ACC112 (cell line): ENCODE data around the gene BST1.
"Not testable (repeated sequence)": the region's sequence is repeated elsewhere in the genome, so short reads cannot be mapped to it uniquely, and the experiment has no call there.

Experiments
- H2AFZ ChIP-seq: fragments of 200-600 bp; sonication (generic); one replicate; pipeline ENCODE4 v1.6.0; 2017; ENCODE audit warnings: antibody characterized with exemption, low read length; ENCODE audit not compliant: unreplicated experiment
- H3K27ac ChIP-seq: fragments of 200-600 bp; sonication (generic); 2 replicates; pipeline ENCODE4 v1.5.1; 2014; ENCODE audit warnings: low read depth, mild to moderate bottlenecking, antibody characterized with exemption, low read length, moderate library complexity
- H3K27me3 ChIP-seq: fragments of 200-600 bp; sonication (generic); 2 replicates; pipeline ENCODE4 v1.6.1; 2014; ENCODE audit warnings: mild to moderate bottlenecking, antibody characterized with exemption, low read length, moderate library complexity, mixed read lengths; ENCODE audit not compliant: insufficient read depth
- H3K36me3 ChIP-seq: fragments of 200-600 bp; sonication (generic); 2 replicates; pipeline ENCODE4 v1.6.1; 2016; ENCODE audit warnings: mild to moderate bottlenecking, antibody characterized with exemption, low read length, moderate library complexity, mixed read lengths; ENCODE audit not compliant: insufficient read depth
- H3K4me1 ChIP-seq: fragments of 200-600 bp; sonication (generic); one replicate; pipeline ENCODE4 v1.6.1; 2016; ENCODE audit warnings: low read length, mixed read lengths; ENCODE audit not compliant: insufficient read depth, unreplicated experiment, control insufficient read depth
- H3K4me3 ChIP-seq: fragments of 200-600 bp; sonication (generic); 2 replicates; pipeline ENCODE4 v1.5.1; 2014; ENCODE audit warnings: mild to moderate bottlenecking, low read depth, low read length
- H3K79me2 ChIP-seq: fragments of 200-600 bp; sonication (generic); one replicate; pipeline ENCODE4 v1.6.0; 2016; ENCODE audit warnings: low read length; ENCODE audit not compliant: control insufficient read depth, unreplicated experiment, insufficient read depth

The BST1 gene

GRCh38 chr4:15720851-15721250, 18.0 kb downstream of the BST1 start:
- H3K27ac ChIP-seq = no peak overlapping the region
- H3K79me2 ChIP-seq = no peaks in the 10 kb centered on the region
- no peaks in the 10 kb centered on the region for H3K36me3 ChIP-seq
- H3K4me1 ChIP-seq = peaks cover 26% of the 10 kb centered on the region
- no peak overlapping the region for H2AFZ ChIP-seq
- no peaks in the 10 kb centered on the region for H3K27me3 ChIP-seq
- no peak overlapping the region for H3K4me3 ChIP-seq

- H3K27ac ChIP-seq = no peak overlapping the region
- no peaks in the 10 kb centered on the region for H3K36me3 ChIP-seq
- no peaks in the 10 kb centered on the region for H3K79me2 ChIP-seq
- peaks cover 6% of the 10 kb centered on the region for H3K4me1 ChIP-seq
- H3K27me3 ChIP-seq = no peaks in the 10 kb centered on the region
- no peak overlapping the region for H2AFZ ChIP-seq
- no peak overlapping the region for H3K4me3 ChIP-seq
Observed at GRCh38 chr4:15725608-15726007, 22.7 kb downstream of the BST1 start.

- no peak overlapping the region for H3K27ac ChIP-seq
- H3K4me1 ChIP-seq = no peaks in the 10 kb centered on the region
- no peaks in the 10 kb centered on the region for H3K79me2 ChIP-seq
- H3K27me3 ChIP-seq = peaks cover 5% of the 10 kb centered on the region; the same call in 1 of the 2 replicates
- no peaks in the 10 kb centered on the region for H3K36me3 ChIP-seq
- no peak overlapping the region for H2AFZ ChIP-seq
- no peak overlapping the region for H3K4me3 ChIP-seq
Observed at GRCh38 chr4:15729910-15730533, 27.2 kb downstream of the BST1 start.

- not testable (repeated sequence) for H3K79me2 ChIP-seq, H3K4me1 ChIP-seq, H3K27ac ChIP-seq, H3K36me3 ChIP-seq, H2AFZ ChIP-seq, H3K4me3 ChIP-seq
- H3K27me3 ChIP-seq = peaks cover 15% of the 10 kb centered on the region; the same call in 1 of the 2 replicates
Observed at GRCh38 chr4:15733061-15733460, 30.2 kb downstream of the BST1 start.

- H3K36me3 ChIP-seq = no peaks in the 10 kb centered on the region
- H3K27me3 ChIP-seq = peaks cover 15% of the 10 kb centered on the region
- H3K79me2 ChIP-seq = no peaks in the 10 kb centered on the region
- H2AFZ ChIP-seq = no peak overlapping the region
- no peak overlapping the region for H3K27ac ChIP-seq
- H3K4me1 ChIP-seq = no peaks in the 10 kb centered on the region
- H3K4me3 ChIP-seq = no peak overlapping the region
Observed at GRCh38 chr4:15735536-15735935, 32.7 kb downstream of the BST1 start.

- Histone ChIP-seq H3K27me3 (peaks cover 15% of the 10 kb centered on the region), H2AFZ (no peak overlapping the region), H3K4me1 (no peaks in the 10 kb centered on the region), H3K4me3 (no peak overlapping the region), H3K36me3 (no peaks in the 10 kb centered on the region), H3K27ac (no peak overlapping the region), H3K79me2 (no peaks in the 10 kb centered on the region)
Observed at GRCh38 chr4:15736514-15737050, 33.7 kb downstream of the BST1 start.

- Histone ChIP-seq H3K27ac (no peak overlapping the region), H3K4me3 (no peak overlapping the region), H3K4me1 (no peaks in the 10 kb centered on the region), H3K79me2 (no peaks in the 10 kb centered on the region), H2AFZ (no peak overlapping the region), H3K36me3 (no peaks in the 10 kb centered on the region), H3K27me3 (peaks cover 15% of the 10 kb centered on the region)
Observed at GRCh38 chr4:15737255-15737654, 34.4 kb downstream of the BST1 start.

GRCh38 chr4:15738877-15739276, 36.0 kb downstream of the BST1 start:
- Histone ChIP-seq H2AFZ (no peak overlapping the region), H3K79me2 (no peaks in the 10 kb centered on the region), H3K4me1 (no peaks in the 10 kb centered on the region), H3K27me3 (peaks cover 19% of the 10 kb centered on the region), H3K36me3 (no peaks in the 10 kb centered on the region), H3K4me3 (no peak overlapping the region), H3K27ac (no peak overlapping the region)

GRCh38 chr4:15740764-15741404, 38.0 kb downstream of the BST1 start:
- no peaks in the 10 kb centered on the region for H3K36me3 ChIP-seq
- H3K27ac ChIP-seq = no peak overlapping the region
- H3K4me3 ChIP-seq = no peak overlapping the region
- no peak overlapping the region for H2AFZ ChIP-seq
- H3K27me3 ChIP-seq = peaks cover 12% of the 10 kb centered on the region; the same call in 1 of the 2 replicates
- H3K79me2 ChIP-seq = no peaks in the 10 kb centered on the region
- H3K4me1 ChIP-seq = no peaks in the 10 kb centered on the region

- Histone ChIP-seq H3K27ac (no peak overlapping the region), H3K79me2 (no peaks in the 10 kb centered on the region), H3K36me3 (no peaks in the 10 kb centered on the region), H3K4me1 (no peaks in the 10 kb centered on the region), H2AFZ (no peak overlapping the region), H3K4me3 (no peak overlapping the region), H3K27me3 (peaks cover 5% of the 10 kb centered on the region; the same call in 1 of the 2 replicates)
Observed at GRCh38 chr4:15742083-15742582, 39.3 kb downstream of the BST1 start.

- no peaks in the 10 kb centered on the region for H3K4me1 ChIP-seq
- H3K27ac ChIP-seq = no peak overlapping the region
- H3K79me2 ChIP-seq = no peaks in the 10 kb centered on the region
- H3K36me3 ChIP-seq = no peaks in the 10 kb centered on the region
- H3K4me3 ChIP-seq = no peak overlapping the region
- no peak overlapping the region for H2AFZ ChIP-seq
- peaks cover 4% of the 10 kb centered on the region; the same call in 1 of the 2 replicates for H3K27me3 ChIP-seq
Observed at GRCh38 chr4:15742637-15743036, 39.8 kb downstream of the BST1 start.
